Endothelial cell of umbilical vein (primary cell): ENCODE measurements around the gene SLCO3A1. TPM values are rescaled to one million over a fixed set of nuclear protein-coding genes. Genes with fewer than 3 reads are reported as not detected.

ENCODE experiments used
- BruUV-seq: library from RNA; stranded (reverse); fragments of 400-500 nt; replicated peaks from 2 replicates; lab custom pipeline; 2021; lab: Mats Ljungman, UMichigan
- CTCF ChIA-PET: fragments of 300-600, 350-600 bp; sonication (Branson Sonifier 250); formaldehyde crosslinking; loops from one replicate; lab custom pipeline; 2021; ENCODE audit warnings: antibody characterized with exemption, inconsistent platforms; lab: Charles Lee
- POLR2A ChIA-PET: fragments of 300-600, 350-600 bp; sonication (Branson Sonifier 250); formaldehyde crosslinking; loops from one replicate; lab custom pipeline; 2021; ENCODE audit warnings: antibody characterized with exemption, inconsistent platforms; lab: Charles Lee
- DNase-seq: peaks from one replicate; pipeline ENCODE4 v3.0.0-alpha.2; 2011; ENCODE audit warnings: low read depth, low spot score
- FAIRE-seq: peaks from 2 replicates; lab custom pipeline; 2011; peaks lifted over from hg19 to GRCh38; lab: Jason Lieb, UNC
- H2AFZ ChIP-seq: 2 replicates; pipeline ENCODE4 v1.6.0; 2012; ENCODE audit warnings: low read depth, low read length, control low read depth, inconsistent platforms
- H3K27ac ChIP-seq: 2 replicates; pipeline ENCODE4 v1.5.1; 2011; ENCODE audit warnings: low read depth, mild to moderate bottlenecking, control low read depth, low read length, moderate library complexity; ENCODE audit not compliant: insufficient read depth
- H3K27me3 ChIP-seq, 2 experiments: 2 replicates each; pipeline versions ENCODE4 v1.6.0 to v1.6.1; 2011; ENCODE audit warnings: low read length in 2 of 2, mixed read lengths in 1 of 2; ENCODE audit not compliant: control insufficient read depth in 2 of 2, insufficient read depth in 2 of 2
- H3K36me3 ChIP-seq, 2 experiments: 2 replicates in 1 of 2; 3 replicates in 1 of 2; pipeline ENCODE4 v1.5.1; 2011; ENCODE audit warnings: low read length in 2 of 2, mild to moderate bottlenecking in 1 of 2, moderate library complexity in 1 of 2; ENCODE audit not compliant: control insufficient read depth in 2 of 2, insufficient read depth in 2 of 2; ENCODE audit errors: extremely low read depth in 1 of 2
- H3K4me1 ChIP-seq: 3 replicates; pipeline ENCODE4 v1.5.1; 2011; ENCODE audit warnings: mild to moderate bottlenecking, low read length; ENCODE audit not compliant: control insufficient read depth, insufficient read depth; ENCODE audit errors: extremely low read depth
- H3K4me2 ChIP-seq: 2 replicates; pipeline ENCODE4 v1.6.1; 2011; ENCODE audit warnings: low read length, control low read depth, mixed read lengths; ENCODE audit not compliant: insufficient read depth
- H3K4me3 ChIP-seq, 3 experiments: fragments of 200-600 bp in 1 of 3; sonication (generic), shearing (Covaris generic) in 1 of 3; replicated peaks in 1 of 3; 2 replicates each; pipeline ENCODE4 v1.5.1; 2011 to 2016; ENCODE audit warnings: control low read depth in 3 of 3, low read length in 3 of 3, mild to moderate bottlenecking in 2 of 3, inconsistent platforms in 1 of 3, low read depth in 1 of 3, moderate library complexity in 1 of 3; ENCODE audit not compliant: insufficient read depth in 1 of 3
- H3K79me2 ChIP-seq: 2 replicates; pipeline ENCODE4 v1.6.0; 2012; ENCODE audit warnings: low read length, inconsistent platforms; ENCODE audit not compliant: control insufficient read depth, insufficient read depth
- H3K9ac ChIP-seq: replicated peaks from 2 replicates; pipeline ENCODE3; 2011; ENCODE audit warnings: low read length, control low read depth; ENCODE audit not compliant: insufficient read depth; ENCODE audit errors: extremely low read depth
- H3K9me1 ChIP-seq: replicated peaks from 3 replicates; pipeline ENCODE4 v1.6.0; 2011; ENCODE audit warnings: mild to moderate bottlenecking, low read length; ENCODE audit not compliant: control insufficient read depth, insufficient read depth; ENCODE audit errors: extremely low read depth
- H3K9me3 ChIP-seq: replicated peaks from 2 replicates; pipeline ENCODE4 v1.5.1; 2012; ENCODE audit warnings: low read length, inconsistent platforms; ENCODE audit not compliant: control insufficient read depth, insufficient read depth
- H4K20me1 ChIP-seq: replicated peaks from 2 replicates; pipeline ENCODE3; 2011; ENCODE audit warnings: mild to moderate bottlenecking, low read length; ENCODE audit not compliant: control insufficient read depth, insufficient read depth; ENCODE audit errors: extremely low read depth
- EZH2 ChIP-seq: IDR thresholded peaks from 2 replicates; pipeline ENCODE4 v1.6.1; 2012; ENCODE audit warnings: borderline replicate concordance, low read depth, mild to moderate bottlenecking, moderate library complexity, low read length, inconsistent platforms; ENCODE audit not compliant: severe bottlenecking
- FOS ChIP-seq: IDR thresholded peaks from 2 replicates; pipeline ENCODE4 v1.6.1; 2011; ENCODE audit warnings: mild to moderate bottlenecking, low read length, moderate library complexity, borderline replicate concordance; ENCODE audit not compliant: insufficient read depth
- GATA2 ChIP-seq: IDR thresholded peaks from 2 replicates; pipeline ENCODE4 v1.7.0; 2011; ENCODE audit warnings: low read depth, mild to moderate bottlenecking, moderate library complexity, mixed read lengths, low read length; ENCODE audit not compliant: insufficient read length, insufficient read depth
- JUN ChIP-seq: IDR thresholded peaks from 2 replicates; pipeline ENCODE4 v1.6.1; 2011; ENCODE audit warnings: borderline replicate concordance, low read depth; ENCODE audit not compliant: insufficient read length, insufficient read depth
- MYC ChIP-seq: IDR thresholded peaks from one replicate; pipeline ENCODE4 v1.6.1; 2011; ENCODE audit warnings: mild to moderate bottlenecking, low read depth, low read length
- POLR2A ChIP-seq: IDR thresholded peaks from 2 replicates; pipeline ENCODE4 v1.6.1; 2012; ENCODE audit warnings: low read depth, mild to moderate bottlenecking, control low read depth, low read length
- POLR2AphosphoS5 ChIP-seq: IDR thresholded peaks from 2 replicates; pipeline ENCODE4 v1.6.1; 2012; ENCODE audit warnings: low read depth, mild to moderate bottlenecking, control low read depth, low read length, moderate library complexity; ENCODE audit not compliant: insufficient read depth
- dilution Hi-C: fragments of 300-500 bp; cut with MboI; formaldehyde crosslinking; loops from one replicate; pipeline ENCODE4 v1.15.0; 2019; ENCODE audit warnings: low sequenced_read_pairs; ENCODE audit not compliant: extremely low pct_ligation_motif_present
- intact Hi-C: fragments of 100-400 bp; cut with micrococcal nuclease; formaldehyde crosslinking; loops from one replicate; pipeline ENCODE4 v1.10.0; 2022
- polyA plus RNA-seq, 4 experiments: library from polyadenylated mRNA; depleted of rRNA in 3 of 4; stranded (reverse) in 3 of 4; unstranded in 1 of 4; fragments of >200 nt; gene quantifications; 2 replicates each; pipeline versions ENCODE4 v1.2.1 to v1.2.3, GENCODE V29; 2011 to 2012; ENCODE audit warnings: missing spikeins in 1 of 4
- total RNA-seq: library from RNA; stranded (reverse); gene quantifications from 2 replicates; pipeline ENCODE4 v1.2.3, GENCODE V29; 2021
- TF ChIP-seq, protein P1 (sequence below): IDR thresholded peaks from 2 replicates; pipeline ENCODE4 v1.6.1; 2011; ENCODE audit not compliant: insufficient read depth, insufficient read length
- TF ChIP-seq, protein P2 (sequence below), 2 donors: IDR thresholded peaks; 1 replicate in 1 of 2; 2 replicates in 1 of 2; pipeline ENCODE4 v1.5.1; 2011; ENCODE audit warnings: low read length in 2 of 2, mild to moderate bottlenecking in 2 of 2, moderate library complexity in 2 of 2, control low read depth in 1 of 2, inconsistent platforms in 1 of 2, low read depth in 1 of 2; ENCODE audit not compliant: insufficient read depth in 1 of 2; ENCODE audit errors: extremely low read depth in 1 of 2

SLCO3A1 gene
- total and polyA plus RNA-seq, 2 donors (not counting 3 experiments of a cell fraction or from before 2014, with no cell fraction given), result 0.88 to 0.92 TPM

DNA sequence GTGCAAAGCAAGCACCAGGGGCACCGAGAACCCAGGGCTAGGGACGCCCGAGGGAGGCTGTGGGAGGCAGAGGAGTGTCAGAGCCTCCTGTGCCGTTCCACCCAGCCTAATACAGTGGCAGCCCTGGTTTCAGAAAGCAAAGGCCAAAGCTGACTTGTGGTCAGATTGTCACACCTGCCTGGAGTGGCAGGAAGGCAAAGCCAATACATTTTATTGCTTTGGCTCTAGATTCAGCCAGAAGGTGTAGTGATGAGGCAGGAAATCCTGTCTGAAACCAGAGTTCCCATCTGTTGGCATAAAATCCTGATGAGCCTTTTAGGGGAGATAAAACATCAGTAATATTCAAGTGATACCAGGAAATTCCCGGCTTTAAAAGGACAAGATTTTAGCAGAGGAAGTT is 168.3 kb downstream of the SLCO3A1 start:
- POLR2A ChIA-PET, result no interaction called here
- DNase-seq (no peak), FAIRE-seq (no peak)
- Histone ChIP-seq H3K9ac (no peak overlapping the region), H3K27ac (no peak overlapping the region), H3K36me3 (no peaks in the 10 kb centered on the region), H3K79me2 (no peaks in the 10 kb centered on the region), H3K27me3 (no peaks in the 10 kb centered on the region), H3K4me3 (no peak overlapping the region), H3K9me1 (no peaks in the 10 kb centered on the region), H3K4me2 (no peak overlapping the region), H3K9me3 (no peaks in the 10 kb centered on the region), H2AFZ (no peak overlapping the region), H3K4me1 (no peaks in the 10 kb centered on the region), H4K20me1 (no peaks in the 10 kb centered on the region)
- intact Hi-C loops (no loop called here), dilution Hi-C loops (no loop called here)
- CTCF ChIA-PET, result no interaction called here
- BruUV-seq, result no TSS peak
- TF ChIP-seq POLR2A (no peak), GATA2 (no peak), POLR2AphosphoS5 (no peak), MYC (no peak), FOS (no peak), JUN (no peak), EZH2 (no peak)
- TF ChIP-seq, protein P1, sequence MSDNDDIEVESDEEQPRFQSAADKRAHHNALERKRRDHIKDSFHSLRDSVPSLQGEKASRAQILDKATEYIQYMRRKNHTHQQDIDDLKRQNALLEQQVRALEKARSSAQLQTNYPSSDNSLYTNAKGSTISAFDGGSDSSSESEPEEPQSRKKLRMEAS, result no peak
- TF ChIP-seq, protein P2, sequence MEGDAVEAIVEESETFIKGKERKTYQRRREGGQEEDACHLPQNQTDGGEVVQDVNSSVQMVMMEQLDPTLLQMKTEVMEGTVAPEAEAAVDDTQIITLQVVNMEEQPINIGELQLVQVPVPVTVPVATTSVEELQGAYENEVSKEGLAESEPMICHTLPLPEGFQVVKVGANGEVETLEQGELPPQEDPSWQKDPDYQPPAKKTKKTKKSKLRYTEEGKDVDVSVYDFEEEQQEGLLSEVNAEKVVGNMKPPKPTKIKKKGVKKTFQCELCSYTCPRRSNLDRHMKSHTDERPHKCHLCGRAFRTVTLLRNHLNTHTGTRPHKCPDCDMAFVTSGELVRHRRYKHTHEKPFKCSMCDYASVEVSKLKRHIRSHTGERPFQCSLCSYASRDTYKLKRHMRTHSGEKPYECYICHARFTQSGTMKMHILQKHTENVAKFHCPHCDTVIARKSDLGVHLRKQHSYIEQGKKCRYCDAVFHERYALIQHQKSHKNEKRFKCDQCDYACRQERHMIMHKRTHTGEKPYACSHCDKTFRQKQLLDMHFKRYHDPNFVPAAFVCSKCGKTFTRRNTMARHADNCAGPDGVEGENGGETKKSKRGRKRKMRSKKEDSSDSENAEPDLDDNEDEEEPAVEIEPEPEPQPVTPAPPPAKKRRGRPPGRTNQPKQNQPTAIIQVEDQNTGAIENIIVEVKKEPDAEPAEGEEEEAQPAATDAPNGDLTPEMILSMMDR (IDR thresholded peaks at IDR 0.05; ENCODE audit: extremely low read depth in 1 of 2, insufficient read depth in 1 of 2, low read depth in 1 of 2, low read length in 2 of 2), result no peak
